Measurements from ENCODE around the gene RGS11.

The RGS11 gene

DNA sequence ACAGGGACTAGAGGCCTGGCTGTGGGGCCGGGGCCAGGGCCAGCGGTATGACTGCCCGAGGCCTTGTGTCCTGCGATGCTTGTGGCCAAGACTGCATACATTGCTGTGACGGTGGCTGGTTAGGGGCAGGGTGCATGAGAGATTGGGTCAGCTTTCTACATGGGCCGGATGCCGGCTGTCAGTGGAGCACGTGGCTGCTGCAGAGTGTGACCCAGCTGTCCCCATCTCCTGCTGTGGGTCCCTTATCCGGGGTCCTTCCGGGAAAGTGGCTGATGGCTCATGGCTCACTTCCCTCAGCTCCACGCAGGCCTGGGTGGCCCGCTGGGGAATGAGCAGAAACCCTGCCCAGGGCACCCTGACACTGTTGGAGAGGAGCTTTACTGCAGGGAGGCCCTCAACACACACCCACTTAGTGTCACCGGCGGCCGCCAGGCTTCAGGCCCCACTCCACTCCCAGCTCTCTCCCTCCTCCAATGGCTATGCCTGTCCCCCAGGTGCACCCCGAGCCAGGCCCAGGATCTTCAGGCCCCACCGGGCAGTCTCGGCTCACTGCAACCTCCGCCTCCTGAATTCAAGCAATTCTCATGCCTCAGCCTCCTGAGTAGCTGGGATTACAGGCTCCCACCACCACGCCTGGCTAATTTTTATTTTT, 808 bp upstream of the RGS11 start:
- no peak for DNase-seq (ENCODE audit: low spot score)
- in situ Hi-C loops (cut with MboI; ENCODE audit: low sequenced_read_pairs, unreplicated experiment): no loop called here
- TF ChIP-seq, protein P1, sequence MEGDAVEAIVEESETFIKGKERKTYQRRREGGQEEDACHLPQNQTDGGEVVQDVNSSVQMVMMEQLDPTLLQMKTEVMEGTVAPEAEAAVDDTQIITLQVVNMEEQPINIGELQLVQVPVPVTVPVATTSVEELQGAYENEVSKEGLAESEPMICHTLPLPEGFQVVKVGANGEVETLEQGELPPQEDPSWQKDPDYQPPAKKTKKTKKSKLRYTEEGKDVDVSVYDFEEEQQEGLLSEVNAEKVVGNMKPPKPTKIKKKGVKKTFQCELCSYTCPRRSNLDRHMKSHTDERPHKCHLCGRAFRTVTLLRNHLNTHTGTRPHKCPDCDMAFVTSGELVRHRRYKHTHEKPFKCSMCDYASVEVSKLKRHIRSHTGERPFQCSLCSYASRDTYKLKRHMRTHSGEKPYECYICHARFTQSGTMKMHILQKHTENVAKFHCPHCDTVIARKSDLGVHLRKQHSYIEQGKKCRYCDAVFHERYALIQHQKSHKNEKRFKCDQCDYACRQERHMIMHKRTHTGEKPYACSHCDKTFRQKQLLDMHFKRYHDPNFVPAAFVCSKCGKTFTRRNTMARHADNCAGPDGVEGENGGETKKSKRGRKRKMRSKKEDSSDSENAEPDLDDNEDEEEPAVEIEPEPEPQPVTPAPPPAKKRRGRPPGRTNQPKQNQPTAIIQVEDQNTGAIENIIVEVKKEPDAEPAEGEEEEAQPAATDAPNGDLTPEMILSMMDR (IDR thresholded peaks at IDR 0.05; ENCODE audit: borderline replicate concordance, control extremely low read depth, extremely low read depth, insufficient read depth, missing control alignments): no peak

DNA sequence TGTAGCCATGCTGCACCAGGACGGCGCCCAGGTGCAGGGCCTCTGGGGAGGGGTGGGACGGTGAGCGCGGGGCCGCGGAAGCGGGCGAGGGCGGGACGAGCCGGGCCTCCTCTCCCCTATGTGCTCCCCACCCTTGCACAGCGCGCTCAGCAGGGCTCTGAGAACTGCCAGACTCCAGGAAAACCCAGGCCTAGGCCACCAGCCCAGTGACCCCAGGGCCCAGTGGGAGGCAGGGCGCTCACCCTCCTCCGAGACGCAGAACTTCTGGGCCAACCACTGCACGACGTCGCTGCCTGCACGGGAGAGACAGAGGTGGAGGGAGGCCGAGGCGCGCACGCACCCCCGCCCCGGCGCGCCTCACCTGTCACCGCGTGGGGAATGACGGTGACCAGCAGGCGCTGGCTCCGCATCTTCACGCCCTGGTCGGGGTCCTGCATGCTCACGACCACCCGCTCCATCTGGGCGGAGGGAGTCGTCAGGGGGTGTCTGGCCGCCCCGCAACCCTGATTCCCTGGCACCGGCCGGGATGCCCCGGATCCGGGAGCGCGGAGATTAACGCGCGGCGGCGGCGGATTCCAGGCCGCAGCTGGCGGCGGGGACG, 603 bp downstream of the RGS11 start:
- DNase-seq (ENCODE audit: low spot score): no peak
- TF ChIP-seq, protein P1 (IDR thresholded peaks at IDR 0.05; ENCODE audit: borderline replicate concordance, control extremely low read depth, extremely low read depth, insufficient read depth, missing control alignments): no peak
- in situ Hi-C loops (cut with MboI; ENCODE audit: low sequenced_read_pairs, unreplicated experiment): no loop called here

DNA sequence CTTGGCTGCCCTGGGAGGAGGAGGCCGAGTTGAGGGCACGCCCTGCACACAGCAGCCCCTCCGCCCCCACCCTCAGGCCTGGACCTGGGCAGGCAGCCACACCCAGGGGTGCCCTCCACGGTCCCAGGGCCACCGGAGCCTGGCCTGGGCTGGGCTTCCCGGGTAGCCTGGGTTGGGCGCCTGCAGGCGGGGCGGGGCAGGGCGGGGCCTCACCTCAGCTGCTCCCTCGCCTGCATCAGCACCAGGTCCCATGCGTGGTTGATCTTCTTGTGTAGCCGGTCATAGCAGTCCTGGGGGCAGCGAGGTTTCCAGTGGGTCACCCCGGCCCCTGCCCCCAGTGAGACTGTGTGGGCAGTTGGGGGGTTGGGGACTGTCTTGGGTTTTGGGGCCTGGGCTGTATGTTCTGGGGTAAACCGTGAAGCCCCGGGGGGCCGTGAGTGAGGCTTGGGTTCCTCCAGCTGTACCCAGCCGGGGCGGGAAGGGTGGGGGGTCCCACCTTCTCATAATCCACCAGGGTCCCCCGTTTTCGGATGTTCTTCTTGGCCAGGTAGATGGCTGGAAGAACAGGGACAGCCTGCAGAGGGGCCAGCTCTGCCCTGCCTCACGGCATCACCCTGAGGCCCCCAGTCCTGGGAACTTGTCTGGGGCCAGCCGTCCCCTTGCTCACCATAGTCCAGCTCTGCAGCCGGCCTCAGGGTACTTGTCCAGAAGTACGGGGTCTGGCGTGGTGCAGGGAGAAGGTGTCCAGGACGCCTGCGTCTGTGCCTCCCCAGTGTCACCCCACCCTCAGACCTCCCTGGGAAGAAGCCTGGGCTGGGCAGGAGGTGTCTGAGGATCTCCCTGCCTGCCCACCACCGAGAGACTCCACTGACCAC, 2.0 kb downstream of the RGS11 start:
- TF ChIP-seq, protein P1 (IDR thresholded peaks at IDR 0.05; ENCODE audit: borderline replicate concordance, control extremely low read depth, extremely low read depth, insufficient read depth, missing control alignments): no peak
- in situ Hi-C loops (cut with MboI; ENCODE audit: low sequenced_read_pairs, unreplicated experiment): no loop called here
- DNase-seq (ENCODE audit: low spot score): no peak

DNA sequence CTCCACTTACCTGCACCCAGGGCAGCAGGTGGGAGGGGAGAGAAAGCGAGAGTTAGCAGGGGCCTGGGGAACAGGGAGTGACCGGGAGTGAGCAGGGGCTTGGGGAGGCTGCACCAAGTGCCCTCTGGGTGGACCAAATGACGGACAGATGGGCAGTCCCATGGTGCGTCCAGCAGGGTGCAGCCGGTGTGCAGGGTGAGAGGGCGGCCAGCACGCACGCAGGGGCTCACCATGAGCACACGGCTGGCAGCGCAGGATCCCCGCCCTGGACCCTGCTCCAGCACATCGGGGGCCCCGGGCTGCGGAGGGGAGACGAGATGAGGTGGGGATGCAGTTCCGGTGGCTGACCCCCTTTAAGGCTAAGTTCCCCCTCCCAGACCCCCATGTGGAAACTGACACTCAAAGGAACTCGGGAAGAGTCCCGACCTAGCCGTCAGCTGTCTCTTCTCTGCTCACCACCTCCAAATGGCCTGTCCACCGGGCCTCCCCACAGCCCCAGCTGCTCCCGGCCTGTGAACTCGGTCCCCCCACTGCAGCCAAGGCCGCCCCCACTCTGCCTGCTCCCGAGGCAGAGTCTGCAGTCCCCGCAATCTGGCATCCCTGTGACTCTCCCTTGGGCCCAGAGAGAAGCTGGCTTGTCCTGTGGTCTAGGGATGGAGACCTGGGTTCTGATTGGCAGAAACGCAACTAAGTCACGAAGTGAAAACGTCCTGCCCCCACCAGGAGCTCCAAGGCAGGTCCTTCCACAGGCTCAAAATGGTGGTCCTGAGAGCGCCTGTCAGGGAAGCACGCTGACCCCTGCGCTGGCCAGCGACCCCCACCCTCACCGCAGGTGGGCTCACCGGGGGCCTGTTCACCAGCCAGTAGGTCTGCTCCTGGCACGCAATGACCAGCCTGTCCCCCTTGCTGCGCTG, 2.9 kb downstream of the RGS11 start:
- DNase-seq (ENCODE audit: low spot score): no peak
- in situ Hi-C loops (cut with MboI; ENCODE audit: low sequenced_read_pairs, unreplicated experiment): no loop called here

DNA sequence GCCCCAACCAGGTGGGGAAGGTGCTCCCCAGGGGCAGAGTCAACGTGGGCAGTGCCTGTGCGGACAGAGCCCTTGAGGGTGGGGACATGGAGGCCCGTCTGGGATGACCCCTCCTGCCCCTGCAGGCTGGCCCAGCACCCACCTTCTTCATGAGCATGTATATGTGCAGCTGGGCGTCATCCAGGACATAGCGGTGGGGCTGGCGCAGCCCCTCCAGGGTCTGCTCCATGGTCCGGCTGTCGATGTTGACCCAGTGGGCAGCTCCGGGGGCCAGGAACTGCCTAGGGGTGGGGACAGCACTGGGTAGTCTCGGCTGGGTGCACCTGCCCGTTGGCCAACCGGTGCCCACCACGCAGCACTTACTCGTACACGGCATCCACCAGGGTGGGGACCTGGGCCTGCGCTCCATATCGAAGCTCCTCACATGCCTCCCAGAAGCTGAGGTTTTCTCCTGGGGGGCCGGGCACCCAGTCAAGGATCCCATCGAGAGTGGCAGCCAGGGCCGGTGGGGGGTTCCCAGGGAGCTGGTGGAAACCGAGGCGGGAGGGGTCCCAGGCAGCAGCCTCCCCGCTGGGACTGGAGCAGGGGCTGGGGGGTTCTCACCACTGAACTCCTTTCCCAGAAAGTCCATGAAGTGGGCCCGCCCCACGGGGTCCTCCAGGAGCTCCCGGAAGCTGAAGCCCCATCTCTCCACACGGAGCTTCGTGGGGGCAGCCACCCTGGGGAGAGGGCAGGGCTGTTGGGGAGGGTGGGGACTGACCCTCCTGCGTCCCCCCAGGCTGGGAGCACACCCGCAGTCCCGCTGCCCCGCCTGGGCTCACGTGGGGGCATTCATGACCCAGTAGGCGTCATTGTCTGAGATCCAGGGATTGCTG, 5.1 kb downstream of the RGS11 start:
- in situ Hi-C loops (cut with MboI; ENCODE audit: low sequenced_read_pairs, unreplicated experiment): no loop called here
- DNase-seq (ENCODE audit: low spot score): no peak
- TF ChIP-seq, protein P1 (IDR thresholded peaks at IDR 0.05; ENCODE audit: borderline replicate concordance, control extremely low read depth, extremely low read depth, insufficient read depth, missing control alignments): no peak

More for the DNA sequence above, 2.9 kb downstream of the RGS11 start:
- TF ChIP-seq, protein P1 (IDR thresholded peaks at IDR 0.05; ENCODE audit: borderline replicate concordance, control extremely low read depth, extremely low read depth, insufficient read depth, missing control alignments): no peak
